Endothelial cell (in vitro differentiated cells): ENCODE measurements around the gene SYT3. TPM values are rescaled to one million over a fixed set of nuclear protein-coding genes. Genes with fewer than 3 reads are reported as not detected.

ENCODE experiments used
- DNase-seq: peaks from one replicate; pipeline ENCODE4 v3.0.0; 2021; ENCODE audit warnings: low spot score
- H3K27ac Mint-ChIP-seq: one replicate; pipeline ENCODE4 v1.8.0; 2021; ENCODE audit warnings: mixed read lengths, inconsistent platforms; ENCODE audit not compliant: unreplicated experiment
- H3K27me3 Mint-ChIP-seq: one replicate; pipeline ENCODE4 v1.8.0; 2021; ENCODE audit warnings: mild to moderate bottlenecking, moderate library complexity, mixed read lengths, inconsistent platforms; ENCODE audit not compliant: unreplicated experiment
- H3K36me3 Mint-ChIP-seq: one replicate; pipeline ENCODE4 v1.8.0; 2021; ENCODE audit warnings: mild to moderate bottlenecking, low read depth, mixed read lengths, inconsistent platforms; ENCODE audit not compliant: unreplicated experiment
- H3K4me1 Mint-ChIP-seq: one replicate; pipeline ENCODE4 v1.8.0; 2021; ENCODE audit warnings: mild to moderate bottlenecking, mixed read lengths, inconsistent platforms; ENCODE audit not compliant: unreplicated experiment
- H3K4me3 Mint-ChIP-seq: one replicate; pipeline ENCODE4 v1.8.0; 2021; ENCODE audit warnings: mild to moderate bottlenecking, mixed read lengths, inconsistent platforms; ENCODE audit not compliant: unreplicated experiment
- H3K9me3 Mint-ChIP-seq: one replicate; pipeline ENCODE4 v1.8.0; 2021; ENCODE audit warnings: mixed read lengths, inconsistent platforms; ENCODE audit not compliant: unreplicated experiment
- CTCF ChIP-seq: fragments of 200-600 bp; sonication (generic); IDR thresholded peaks from one replicate; pipeline ENCODE4 v1.5.0; 2021; ENCODE audit warnings: antibody characterized with exemption; ENCODE audit not compliant: unreplicated experiment
- total RNA-seq: library from RNA; stranded (reverse); fragmentation: NEBNext Ultra II Directional; extraction: Animal tissue kit (Norgen Biotek cat#: 25700); gene quantifications from one replicate; pipeline ENCODE4 v1.2.1, GENCODE V29; 2021; ENCODE audit not compliant: unreplicated experiment

SYT3 gene
- total RNA-seq, 1 donor from 2014 or later, result 0.15 TPM

GRCh38 chr19:50661766-50662650 lies 22.3 kb upstream of the SYT3 start:
- Mint-ChIP-seq H3K9me3 (peaks cover 40% of the 10 kb centered on the region), H3K27ac (no peak overlapping the region), H3K27me3 (peaks cover 40% of the 10 kb centered on the region), H3K36me3 (peaks cover 23% of the 10 kb centered on the region), H3K4me3 (no peak overlapping the region), H3K4me1 (no peaks in the 10 kb centered on the region)
- TF ChIP-seq CTCF, result no peak
- no peak for DNase-seq

- H3K27me3 Mint-ChIP-seq, result peaks cover 40% of the 10 kb centered on the region
Measured at GRCh38 chr19:50661023-50661422, 21.3 kb upstream of the SYT3 start.

GRCh38 chr19:50660088-50660366 lies 20.3 kb upstream of the SYT3 start:
- no peak for DNase-seq
- H3K9me3 Mint-ChIP-seq, result peaks cover 47% of the 10 kb centered on the region
- H3K4me3 Mint-ChIP-seq, result peak overlapping the region; percentile 3
- H3K4me1 Mint-ChIP-seq, result no peaks in the 10 kb centered on the region
- H3K27me3 Mint-ChIP-seq, result peaks cover 36% of the 10 kb centered on the region
- H3K27ac Mint-ChIP-seq, result no peak overlapping the region
- TF ChIP-seq CTCF, result no peak
- H3K36me3 Mint-ChIP-seq, result peaks cover 24% of the 10 kb centered on the region

More at GRCh38 chr19:50661023-50661422, 21.3 kb upstream of the SYT3 start:
- H3K36me3 Mint-ChIP-seq, result peaks cover 23% of the 10 kb centered on the region
- H3K9me3 Mint-ChIP-seq, result peaks cover 40% of the 10 kb centered on the region
- H3K4me1 Mint-ChIP-seq, result no peaks in the 10 kb centered on the region
- no peak for DNase-seq
- H3K4me3 Mint-ChIP-seq, result peak overlapping the region; percentile 16
- H3K27ac Mint-ChIP-seq, result peak overlapping the region; percentile 71
- TF ChIP-seq CTCF, result no peak

- H3K27ac Mint-ChIP-seq, result no peak overlapping the region
- peaks cover 28% of the 10 kb centered on the region for H3K36me3 Mint-ChIP-seq
- no peak for DNase-seq
- peaks cover 52% of the 10 kb centered on the region for H3K9me3 Mint-ChIP-seq
- TF ChIP-seq CTCF, result no peak
- no peaks in the 10 kb centered on the region for H3K4me1 Mint-ChIP-seq
- H3K4me3 Mint-ChIP-seq, result no peak overlapping the region
- H3K27me3 Mint-ChIP-seq, result peaks cover 36% of the 10 kb centered on the region
Measured at GRCh38 chr19:50659318-50660087, 19.8 kb upstream of the SYT3 start.
